Stimulated activated CD8-positive, alpha-beta memory T cell treated with anti-CD3 and anti-CD28 coated beads, Interleukin-7, amount 100 ng/mL, for 24 hours (primary cell): Measurements from ENCODE around the gene TAF13.

Experiments
- DNase-seq: peaks from one replicate; pipeline ENCODE4 v3.0.0-alpha.2; 2020; ENCODE audit warnings: low read depth

TAF13 gene, protein sequence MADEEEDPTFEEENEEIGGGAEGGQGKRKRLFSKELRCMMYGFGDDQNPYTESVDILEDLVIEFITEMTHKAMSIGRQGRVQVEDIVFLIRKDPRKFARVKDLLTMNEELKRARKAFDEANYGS

GRCh38 chr1:109075531-109076490, at the start of gene TAF13:
TAF13 (minus strand) TSS chr1:109076003; CDS start chr1:109075947, 56 bp downstream.
- peak; percentile 78 for DNase-seq

DNA sequence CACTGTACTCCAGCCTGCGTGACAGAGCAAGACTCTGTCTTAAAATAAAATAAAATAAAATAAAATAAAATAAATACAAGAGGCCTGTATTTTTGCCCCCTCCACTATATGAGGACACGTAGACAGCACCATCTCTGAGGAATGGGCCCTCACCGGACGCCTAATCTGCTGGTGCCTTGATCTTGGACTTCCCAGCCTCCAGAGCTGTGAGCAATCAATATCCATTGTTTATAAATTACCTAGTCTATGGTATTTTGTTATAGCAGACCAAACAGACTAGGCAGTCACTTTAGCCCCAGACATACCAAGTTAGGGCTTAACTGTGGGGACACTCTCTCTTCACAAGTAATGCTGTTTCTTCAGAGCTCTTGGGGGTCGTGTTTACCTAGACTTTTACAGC, 44.6 kb upstream of the TAF13 start:
- DNase-seq, result no peak

DNA sequence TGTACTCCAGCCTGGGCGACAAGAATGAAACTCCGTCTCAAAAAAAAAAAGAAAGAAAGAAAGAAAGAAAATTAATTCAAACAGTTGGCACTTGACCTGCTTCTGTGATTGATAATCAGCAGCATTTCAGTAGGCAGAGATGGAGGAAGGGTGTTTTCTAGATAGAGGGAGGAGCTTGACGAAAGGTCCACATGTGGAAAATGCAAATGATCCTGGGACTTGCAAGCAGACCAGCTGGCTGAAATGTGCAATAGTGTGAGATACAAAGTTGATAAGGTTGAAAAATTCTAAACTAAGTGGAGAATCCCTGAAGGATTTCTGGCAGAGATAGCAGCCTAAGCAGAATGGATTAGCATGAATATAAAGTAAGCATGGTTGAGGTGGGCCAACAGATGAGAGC, 42.3 kb upstream of the TAF13 start:
- DNase-seq, result no peak

DNA sequence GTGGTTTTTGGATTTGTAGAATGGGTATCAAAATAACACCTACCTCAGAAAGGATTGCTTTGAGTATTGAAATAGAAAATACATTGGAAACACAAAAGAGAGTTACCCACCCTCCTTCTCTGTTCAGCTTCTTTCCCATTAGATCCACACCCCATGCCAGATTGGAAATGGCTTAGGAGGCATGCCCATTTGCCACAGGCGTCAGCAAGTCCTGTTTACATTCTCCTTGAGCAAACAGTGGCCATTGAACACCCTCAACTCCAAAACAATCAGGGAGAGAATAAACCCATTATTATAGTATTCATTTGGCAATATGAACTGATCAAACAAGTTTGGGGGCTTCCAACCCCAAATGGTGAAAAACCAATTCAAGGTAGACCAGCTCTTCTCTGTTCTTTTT, 40.5 kb upstream of the TAF13 start:
- DNase-seq, result no peak

- no peak for DNase-seq
Observed at GRCh38 chr1:109115685-109116084, 39.9 kb upstream of the TAF13 start.

- DNase-seq, result no peak
Observed at GRCh38 chr1:109114342-109114674, 38.5 kb upstream of the TAF13 start.

DNA sequence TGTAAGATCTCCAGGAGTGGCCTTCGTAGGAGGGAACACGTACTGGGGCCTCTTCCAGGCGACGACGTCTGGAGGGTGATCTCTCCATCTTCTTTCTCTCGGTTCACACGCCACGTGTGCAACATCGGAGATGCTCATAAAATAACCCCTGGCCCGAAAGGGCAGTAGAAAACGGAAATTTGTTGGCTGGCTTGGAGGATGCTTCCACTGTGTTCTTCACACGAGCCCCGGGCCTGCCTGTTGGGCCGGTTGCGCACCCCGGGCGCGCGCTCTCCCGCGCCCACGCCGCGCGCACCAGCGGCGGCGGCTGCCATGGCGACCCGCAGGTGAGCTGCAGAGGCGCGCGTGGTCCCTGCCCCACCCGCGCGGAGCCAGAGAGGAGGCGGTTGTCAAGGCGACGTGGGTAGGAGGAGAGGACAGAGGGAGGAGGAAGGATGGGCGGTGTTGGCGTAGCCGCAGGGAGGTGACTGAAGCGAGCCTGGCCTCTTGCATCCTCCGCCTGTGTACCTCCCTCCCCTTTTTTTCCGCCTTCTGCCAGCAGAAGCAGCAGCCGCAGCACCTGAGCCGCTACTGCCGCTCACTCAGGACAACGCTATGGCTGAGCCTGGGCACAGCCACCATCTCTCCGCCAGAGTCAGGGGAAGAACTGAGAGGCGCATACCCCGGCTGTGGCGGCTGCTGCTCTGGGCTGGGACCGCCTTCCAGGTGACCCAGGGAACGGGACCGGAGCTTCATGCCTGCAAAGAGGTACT, 38.0 kb upstream of the TAF13 start, which contains the start of gene ELAPOR1:
Gene ELAPOR1, plus strand, starts transcription at position 526 of the 752 bp plus-strand sequence. Its CDS starts 69 bp downstream, at position 595.
- DNase-seq, result peak; percentile 46

DNA sequence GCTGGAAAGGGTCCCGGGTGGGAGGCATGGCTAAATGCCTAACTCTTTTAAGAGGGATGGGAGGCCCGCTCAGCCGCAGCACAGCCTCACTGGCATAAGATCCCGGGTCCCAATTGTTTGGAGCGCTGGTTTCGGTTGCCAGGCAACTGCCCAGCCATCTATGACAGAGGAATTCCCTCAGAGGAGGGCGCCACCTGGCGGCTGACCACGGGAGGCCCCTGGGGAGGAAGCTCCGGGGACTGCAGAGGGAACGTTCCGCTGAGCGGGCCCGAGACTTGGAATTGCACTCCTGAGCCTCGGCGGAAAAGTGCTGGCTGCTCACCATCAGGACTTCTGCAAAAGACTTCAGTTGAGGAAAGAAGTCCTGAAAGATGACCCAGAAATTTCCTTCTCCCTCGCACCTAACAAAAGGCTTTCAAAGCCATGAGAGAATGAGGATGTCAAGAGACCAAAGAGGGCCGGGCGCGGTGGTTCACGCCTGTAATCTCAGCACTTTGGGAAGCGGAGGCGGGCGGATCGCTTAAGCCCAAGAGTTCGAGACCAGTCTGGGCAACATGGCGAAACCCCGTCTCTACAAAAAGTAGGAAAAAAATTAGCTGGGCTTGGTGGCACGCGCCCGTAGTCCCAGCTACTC, 37.0 kb upstream of the TAF13 start:
- DNase-seq, result peak; percentile 76

DNA sequence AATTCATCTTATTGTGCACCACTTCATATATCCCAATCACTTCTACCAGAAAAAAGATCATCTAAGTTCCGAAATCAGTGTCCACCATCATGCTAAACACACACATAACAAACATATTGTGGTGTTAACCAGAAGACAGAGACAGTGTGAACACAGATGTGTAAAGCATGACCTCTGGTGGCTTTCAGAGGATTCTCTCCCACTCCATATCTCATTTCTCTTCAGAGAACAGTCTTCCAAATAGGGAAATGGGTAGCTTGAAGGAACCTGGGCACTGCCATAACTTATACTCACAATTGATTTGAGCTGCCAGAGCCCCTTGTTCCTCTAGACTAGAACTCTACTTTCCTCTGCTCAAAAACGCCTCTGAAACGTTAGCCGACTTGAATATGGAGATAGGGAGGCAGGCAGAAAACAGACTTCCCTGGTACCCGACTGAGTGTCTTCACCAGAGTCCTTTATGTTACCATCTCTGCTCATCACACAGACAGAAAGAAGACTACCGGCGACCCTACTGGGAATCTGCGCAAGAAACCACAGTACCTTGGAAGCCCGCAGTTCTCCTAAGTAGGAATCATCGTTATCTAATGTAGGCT, 36.4 kb upstream of the TAF13 start:
- DNase-seq, result no peak

GRCh38 chr1:109111386-109112055, 35.7 kb upstream of the TAF13 start:
- no peak for DNase-seq

DNA sequence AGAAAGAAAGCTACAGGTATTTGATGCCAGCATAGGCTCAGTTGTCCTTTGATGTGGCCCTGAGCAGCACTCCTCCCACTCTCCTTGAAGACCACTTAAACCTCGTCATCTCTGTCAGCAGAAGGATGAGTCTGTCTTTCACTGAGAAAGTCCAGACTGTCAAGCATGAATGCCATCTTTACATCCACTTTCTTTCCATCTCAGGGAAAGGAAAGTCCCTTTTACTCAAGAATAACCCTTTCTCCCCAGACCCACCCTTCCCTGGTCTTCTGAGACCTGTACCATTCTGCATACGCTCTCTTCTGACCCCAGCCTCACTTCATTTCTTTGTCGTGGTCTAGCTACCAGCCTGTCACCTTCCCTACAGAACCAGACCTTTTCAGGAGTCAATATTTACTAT, 34.1 kb upstream of the TAF13 start:
- no peak for DNase-seq

DNA sequence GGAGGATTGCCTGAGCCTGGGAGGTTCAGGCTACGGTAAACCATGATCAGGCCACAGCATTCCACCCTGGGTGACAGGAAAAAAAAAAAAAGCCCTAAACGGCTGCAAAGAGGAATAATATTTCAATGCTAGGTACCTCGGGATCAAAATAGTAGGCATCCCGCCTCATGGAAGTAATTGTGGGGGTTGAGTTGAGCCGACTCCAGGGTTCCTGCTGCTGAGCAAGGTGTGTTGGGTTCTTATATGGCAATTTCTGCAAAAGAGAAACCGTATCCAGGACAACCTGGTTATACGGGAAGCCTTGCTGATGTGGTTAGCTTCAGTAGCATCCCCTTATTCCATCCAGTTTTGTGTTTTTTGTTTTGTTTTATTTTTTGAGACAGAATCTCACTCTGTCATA, 32.0 kb upstream of the TAF13 start:
- DNase-seq, result no peak

DNA sequence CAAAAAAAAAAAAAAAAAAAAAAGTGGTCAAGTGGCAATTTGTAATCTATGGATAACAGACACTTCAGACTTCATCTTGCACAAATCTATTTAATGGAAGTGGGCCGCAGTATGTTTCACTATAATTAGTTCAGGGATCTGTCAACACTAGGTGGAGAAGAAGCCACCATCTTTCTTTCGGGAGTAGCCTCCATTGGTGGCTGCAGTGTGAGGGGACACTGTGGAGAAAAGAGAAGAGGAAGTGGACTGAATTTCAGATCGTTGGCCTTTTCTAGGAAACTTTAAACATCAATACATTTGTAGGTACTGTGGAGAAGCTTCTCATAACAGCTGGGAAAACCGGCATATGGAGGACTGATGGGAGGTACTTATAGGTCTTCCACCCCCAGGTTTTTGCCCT, 30.1 kb upstream of the TAF13 start:
- no peak for DNase-seq

DNA sequence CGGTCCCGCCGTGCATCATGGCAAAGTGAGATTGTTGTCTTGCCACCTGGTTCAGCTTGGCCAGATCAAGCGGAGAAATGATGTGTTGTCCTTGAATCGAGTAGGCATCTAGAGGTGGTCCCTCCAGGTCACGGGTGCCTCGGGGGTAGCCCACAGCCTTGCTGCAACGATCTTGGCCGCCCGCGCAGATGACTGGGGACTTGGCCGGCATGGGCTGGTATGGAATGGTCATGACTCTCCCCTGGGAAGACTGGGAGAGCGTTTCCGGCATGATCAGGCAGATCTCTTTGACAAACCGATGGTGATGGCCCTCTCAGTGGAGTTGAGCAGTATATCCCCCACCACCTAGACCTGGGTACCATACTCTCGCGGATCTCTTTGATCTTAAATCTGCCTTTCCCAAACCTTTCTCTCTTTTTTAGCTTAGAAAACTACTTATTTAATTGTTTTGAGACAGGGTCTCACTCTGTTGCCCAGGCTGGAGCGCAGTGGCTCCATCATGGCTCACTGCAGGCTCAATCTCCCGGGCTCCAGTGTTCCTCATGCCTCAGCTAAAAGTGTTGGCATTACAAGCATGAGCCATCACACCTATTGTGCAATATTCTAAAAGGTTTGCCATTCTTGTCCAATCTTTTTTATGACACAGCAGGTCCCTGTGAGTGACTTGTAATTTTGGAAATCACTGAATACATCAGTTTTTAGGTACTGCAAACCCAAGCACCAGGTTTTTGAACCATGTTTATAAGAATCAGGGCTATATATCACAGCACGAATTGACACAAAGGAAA, 28.8 kb upstream of the TAF13 start:
- no peak for DNase-seq

- peak; percentile 92 for DNase-seq
Observed at GRCh38 chr1:109099938-109100773, 24.4 kb upstream of the TAF13 start.

DNA sequence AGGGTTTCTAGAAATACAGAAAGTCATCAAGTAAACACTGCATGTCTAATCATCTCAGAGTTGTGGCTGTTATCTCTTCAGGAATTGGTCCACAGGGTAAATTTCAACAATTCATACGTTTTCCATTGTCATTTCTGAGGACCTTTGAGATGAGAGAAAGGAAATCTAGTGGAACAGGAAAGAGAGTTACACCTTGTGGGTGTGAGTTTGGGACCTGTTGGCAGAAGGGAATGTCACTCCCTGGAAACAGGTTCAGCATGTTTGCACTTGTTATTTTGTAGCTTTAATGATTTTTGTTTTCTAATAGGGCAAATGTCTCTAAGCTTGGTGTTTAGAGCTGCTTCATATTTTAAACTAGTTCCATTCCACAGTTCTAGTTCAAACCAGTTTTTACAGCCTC, 20.3 kb upstream of the TAF13 start:
- no peak for DNase-seq

- DNase-seq, result no peak
Observed at GRCh38 chr1:109095631-109096030, 19.8 kb upstream of the TAF13 start.

DNA sequence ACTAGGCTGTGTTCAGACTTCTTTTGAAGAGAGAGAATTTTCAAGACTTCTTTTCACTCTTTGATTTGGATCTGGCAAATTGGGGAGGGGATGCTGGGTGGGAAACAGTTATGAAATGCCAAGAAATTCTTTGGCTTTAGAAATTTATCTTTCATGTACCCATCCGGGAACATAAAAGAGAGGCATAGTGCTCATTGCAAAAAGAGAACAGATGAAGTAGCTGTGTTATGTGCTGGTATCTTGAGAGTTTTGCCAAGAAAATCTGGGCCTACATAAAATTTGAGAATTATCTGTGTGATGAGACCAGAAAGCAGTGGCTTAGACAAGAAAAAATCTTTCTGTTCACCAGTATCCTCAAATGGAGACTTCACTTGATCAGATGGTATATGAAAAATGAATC, 19.1 kb upstream of the TAF13 start:
- DNase-seq, result no peak

DNA sequence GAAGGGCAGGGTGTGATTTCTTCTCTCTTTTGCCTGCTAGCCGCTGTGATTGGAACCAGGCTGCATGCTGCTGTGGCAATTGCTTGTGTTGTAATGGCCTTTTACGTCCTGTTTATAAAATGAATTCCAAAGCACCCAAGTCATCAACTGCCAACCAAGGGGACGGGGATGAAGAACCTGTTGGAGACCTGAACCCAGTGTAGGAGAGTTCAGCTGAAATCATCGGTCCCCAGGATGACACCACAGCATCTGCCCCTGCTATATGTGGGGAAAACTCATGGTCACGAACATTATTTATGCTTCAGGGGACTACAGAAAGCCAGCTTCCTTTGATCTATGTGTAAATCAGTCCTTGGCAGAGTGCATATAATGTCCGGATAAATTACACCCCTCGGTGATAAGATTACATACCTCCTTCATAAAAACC, 18.6 kb upstream of the TAF13 start:
- no peak for DNase-seq

DNA sequence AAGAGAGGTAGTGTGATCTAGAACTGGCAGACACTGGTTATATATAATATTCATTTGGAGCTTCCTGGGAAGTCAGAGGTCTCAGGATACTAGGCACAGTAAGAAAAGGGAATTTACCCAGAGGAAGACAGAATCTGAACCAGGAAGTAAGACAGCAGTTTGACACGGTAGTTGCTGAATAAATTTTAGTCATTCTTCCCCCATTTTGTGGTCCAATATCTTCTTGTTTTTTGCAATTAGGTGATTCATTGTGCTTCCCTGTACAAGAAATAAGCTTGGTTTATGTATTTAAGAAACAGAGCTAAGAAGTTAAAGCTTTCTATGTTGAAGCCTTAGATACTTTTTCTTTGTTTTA, 16.0 kb upstream of the TAF13 start:
- no peak for DNase-seq
